GM21447 (cell line): Measurements from ENCODE around the gene PVALB.
"Not testable (repeated sequence)": the region's sequence is repeated elsewhere in the genome, so short reads cannot be mapped to it uniquely, and the experiment has no call there.

Experiments used
- ATAC-seq: cut with Tn5 transposase; IDR thresholded peaks from one replicate; pipeline ENCODE4 v1.9.1; 2021; ENCODE audit not compliant: unreplicated experiment

PVALB gene

GRCh38 chr22:36758792-36759271, 58.0 kb downstream of the PVALB start:
- ATAC-seq, result no peak

GRCh38 chr22:36757668-36758211, 59.1 kb downstream of the PVALB start:
- no peak for ATAC-seq

GRCh38 chr22:36756746-36757655, 59.8 kb downstream of the PVALB start:
- no peak for ATAC-seq

- ATAC-seq, result no peak
Observed at GRCh38 chr22:36756031-36756430, 60.8 kb downstream of the PVALB start.

GRCh38 chr22:36755316-36755715, 61.5 kb downstream of the PVALB start:
- ATAC-seq, result no peak

- not testable (repeated sequence) for ATAC-seq
Observed at GRCh38 chr22:36754881-36755280, 62.0 kb downstream of the PVALB start.

GRCh38 chr22:36753916-36754315, 62.9 kb downstream of the PVALB start:
- no peak for ATAC-seq

- no peak for ATAC-seq
Observed at GRCh38 chr22:36753120-36753802, 63.6 kb downstream of the PVALB start.
